Inflammatory macrophage (primary cell): Measurements from ENCODE around the gene PRR12.
A peak's percentile ranks its signal among the peaks of the same experiment; 100 is the strongest.

Source experiments
- DNase-seq, 2 donors: peaks; one replicate each; pipeline ENCODE4 v3.0.0-alpha.2; 2020 to 2022

PRR12 gene

DNA sequence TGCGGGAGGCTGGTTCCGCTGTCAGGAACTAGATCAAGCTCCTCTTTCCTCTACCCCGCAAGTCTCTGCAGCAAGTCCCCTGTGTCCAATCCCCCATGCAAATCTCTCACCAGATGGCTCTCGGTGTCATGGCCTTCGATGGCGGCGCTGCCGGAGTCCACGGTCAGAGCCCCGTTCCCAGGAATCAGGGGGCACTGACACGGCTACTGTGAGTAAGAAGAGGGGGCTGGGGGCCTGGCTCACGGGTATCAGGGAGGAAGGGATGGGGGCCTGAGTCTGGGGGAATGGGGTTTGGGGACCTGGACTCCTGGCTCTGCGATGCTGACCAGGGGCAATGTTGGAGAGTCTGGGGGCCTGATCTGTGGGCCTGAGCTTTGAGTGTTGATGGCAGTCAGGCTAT is 55.0 kb downstream of the PRR12 start:
- no peak for DNase-seq

- DNase-seq, result no peak
Measured at GRCh38 chr19:49646586-49646985, 55.6 kb downstream of the PRR12 start.

DNA sequence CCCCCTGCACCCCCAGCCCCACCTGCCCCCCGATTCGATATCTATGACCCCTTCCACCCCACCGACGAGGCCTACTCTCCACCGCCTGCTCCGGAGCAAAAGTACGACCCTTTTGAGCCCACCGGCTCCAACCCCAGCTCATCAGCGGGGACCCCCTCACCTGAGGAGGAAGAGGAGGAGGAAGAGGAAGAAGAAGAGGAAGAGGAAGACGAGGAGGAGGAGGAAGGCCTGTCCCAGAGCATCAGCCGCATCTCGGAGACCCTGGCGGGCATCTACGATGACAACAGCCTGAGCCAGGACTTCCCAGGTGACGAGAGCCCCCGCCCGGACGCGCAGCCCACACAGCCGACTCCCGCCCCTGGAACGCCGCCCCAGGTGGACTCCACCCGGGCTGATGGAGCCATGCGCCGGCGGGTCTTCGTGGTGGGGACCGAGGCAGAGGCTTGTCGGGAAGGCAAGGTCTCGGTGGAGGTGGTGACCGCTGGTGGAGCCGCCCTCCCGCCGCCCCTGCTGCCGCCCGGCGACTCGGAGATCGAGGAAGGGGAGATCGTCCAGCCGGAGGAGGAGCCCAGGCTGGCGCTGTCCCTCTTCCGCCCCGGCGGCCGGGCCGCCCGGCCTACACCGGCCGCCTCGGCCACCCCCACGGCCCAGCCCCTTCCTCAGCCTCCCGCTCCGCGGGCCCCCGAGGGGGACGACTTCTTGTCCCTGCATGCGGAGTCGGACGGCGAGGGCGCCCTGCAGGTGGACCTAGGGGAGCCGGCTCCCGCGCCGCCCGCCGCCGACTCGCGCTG is 60.2 kb downstream of the PRR12 start:
- no peak for DNase-seq

DNA sequence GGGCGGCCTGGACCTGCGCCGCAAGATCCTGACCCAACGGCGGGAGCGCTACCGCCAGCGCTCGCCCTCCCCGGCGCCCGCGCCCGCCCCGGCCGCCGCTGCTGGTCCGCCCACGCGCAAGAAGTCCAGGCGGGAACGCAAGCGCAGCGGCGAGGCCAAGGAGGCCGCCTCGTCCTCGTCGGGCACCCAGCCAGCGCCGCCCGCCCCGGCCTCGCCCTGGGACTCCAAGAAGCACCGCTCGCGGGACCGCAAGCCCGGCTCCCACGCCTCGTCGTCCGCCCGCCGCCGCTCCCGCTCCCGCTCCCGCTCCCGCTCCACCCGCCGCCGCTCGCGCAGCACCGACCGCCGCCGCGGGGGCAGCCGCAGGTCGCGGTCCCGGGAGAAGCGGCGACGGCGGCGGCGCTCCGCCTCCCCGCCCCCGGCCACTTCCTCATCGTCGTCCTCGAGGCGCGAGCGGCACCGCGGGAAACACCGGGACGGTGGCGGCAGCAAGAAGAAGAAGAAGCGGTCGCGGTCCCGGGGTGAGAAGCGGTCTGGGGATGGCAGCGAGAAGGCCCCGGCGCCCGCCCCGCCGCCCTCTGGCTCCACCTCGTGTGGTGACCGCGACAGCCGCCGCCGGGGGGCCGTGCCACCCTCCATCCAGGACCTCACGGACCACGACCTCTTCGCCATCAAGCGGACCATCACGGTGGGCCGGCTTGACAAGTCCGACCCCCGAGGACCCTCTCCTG is 61.0 kb downstream of the PRR12 start:
- no peak for DNase-seq

GRCh38 chr19:49652551-49653465 is 61.8 kb downstream of the PRR12 start:
- DNase-seq, result no peak

DNA sequence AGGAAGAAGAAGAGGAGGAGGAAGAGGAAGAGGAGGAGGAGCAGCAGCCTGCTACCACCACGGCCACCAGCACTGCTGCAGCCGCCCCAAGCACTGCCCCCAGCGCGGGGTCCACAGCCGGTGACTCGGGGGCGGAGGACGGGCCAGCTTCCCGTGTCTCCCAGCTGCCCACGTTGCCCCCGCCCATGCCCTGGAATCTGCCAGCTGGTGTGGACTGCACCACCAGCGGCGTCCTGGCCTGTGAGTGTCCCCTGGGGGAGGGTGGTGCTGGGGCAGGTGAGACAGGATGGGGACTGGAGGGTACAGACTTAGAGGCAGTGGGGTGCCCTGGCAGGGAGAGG is 62.5 kb downstream of the PRR12 start:
- no peak for DNase-seq

GRCh38 chr19:49654581-49654980 is 63.6 kb downstream of the PRR12 start:
- DNase-seq, result no peak

DNA sequence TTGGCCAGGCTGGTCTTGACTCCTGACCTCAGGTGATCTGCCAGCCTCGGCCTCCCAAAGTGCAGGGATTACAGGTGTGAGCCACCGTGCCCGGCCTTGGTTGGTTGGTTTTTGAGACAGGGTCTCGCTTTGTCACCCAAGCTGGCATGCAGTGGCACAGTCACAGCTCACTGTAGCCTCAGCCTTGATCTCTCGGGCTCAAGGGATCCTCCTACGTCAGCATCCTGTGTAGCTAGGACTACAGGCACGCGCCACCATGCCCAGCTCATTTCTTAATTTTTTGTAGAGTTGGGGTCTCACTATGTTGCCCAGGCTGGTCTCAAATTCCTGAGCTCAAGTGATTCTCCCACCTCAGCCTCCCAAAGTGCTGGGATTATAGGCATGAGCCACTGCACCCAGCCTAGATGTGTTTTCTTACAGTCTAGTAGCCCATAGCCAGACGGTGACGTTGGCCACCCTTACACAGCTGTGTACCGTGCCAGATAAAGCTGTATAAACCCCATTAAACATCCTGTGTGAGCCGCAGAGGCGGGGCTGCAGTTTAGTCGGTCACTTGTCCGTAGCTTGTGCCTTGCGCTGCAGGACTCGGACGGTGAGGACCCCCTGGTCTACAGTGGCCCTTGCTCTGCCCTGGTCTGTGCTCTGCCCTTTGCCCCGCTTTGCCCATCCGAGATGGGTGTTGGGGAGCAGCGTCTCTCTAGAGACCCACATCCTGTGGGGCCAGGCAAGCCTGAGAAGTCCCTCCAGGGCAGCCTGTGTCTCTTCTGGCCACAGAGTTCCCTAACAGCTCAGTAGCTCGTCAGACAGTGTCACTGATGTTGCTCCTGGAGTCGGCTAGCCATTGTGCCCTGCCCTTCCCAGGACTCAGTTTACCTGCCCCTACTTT is 64.8 kb downstream of the PRR12 start:
- no peak for DNase-seq

DNA sequence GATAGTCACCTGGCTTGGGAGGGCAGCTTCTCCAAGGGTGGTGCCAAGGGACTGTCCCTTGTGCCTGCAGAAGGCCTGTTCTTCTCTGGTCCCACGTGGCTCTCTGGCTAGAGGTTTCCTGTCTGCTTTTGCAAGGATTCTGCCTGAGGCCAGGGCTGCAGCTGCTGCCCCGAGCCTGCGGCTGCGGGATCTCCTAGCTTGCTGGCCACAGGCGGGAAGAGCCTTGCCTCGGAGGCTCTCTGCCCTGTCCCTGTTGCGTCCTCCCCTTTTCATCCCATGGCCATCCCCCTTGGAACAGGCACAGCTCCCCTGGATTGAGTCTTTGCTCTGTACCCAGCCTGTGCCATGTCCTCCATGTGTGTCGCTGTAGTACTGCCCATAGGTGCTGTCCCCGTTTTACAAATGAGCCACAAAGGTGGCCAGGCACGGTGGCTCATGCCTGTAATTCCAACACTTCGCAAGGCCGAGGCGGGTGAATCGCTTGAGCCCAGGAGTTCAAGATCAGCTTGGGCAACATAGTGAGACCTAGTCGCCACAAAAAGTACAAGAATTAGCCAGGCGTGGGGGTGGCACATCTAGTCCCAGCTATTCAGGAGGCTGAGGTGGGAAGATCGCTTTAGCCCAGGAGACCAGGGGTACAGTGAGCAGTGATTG is 65.6 kb downstream of the PRR12 start:
- DNase-seq, result no peak

- DNase-seq, result no peak
Measured at GRCh38 chr19:49657493-49658138, 66.6 kb downstream of the PRR12 start.

- DNase-seq, result no peak
Measured at GRCh38 chr19:49658139-49658517, 67.1 kb downstream of the PRR12 start.

DNA sequence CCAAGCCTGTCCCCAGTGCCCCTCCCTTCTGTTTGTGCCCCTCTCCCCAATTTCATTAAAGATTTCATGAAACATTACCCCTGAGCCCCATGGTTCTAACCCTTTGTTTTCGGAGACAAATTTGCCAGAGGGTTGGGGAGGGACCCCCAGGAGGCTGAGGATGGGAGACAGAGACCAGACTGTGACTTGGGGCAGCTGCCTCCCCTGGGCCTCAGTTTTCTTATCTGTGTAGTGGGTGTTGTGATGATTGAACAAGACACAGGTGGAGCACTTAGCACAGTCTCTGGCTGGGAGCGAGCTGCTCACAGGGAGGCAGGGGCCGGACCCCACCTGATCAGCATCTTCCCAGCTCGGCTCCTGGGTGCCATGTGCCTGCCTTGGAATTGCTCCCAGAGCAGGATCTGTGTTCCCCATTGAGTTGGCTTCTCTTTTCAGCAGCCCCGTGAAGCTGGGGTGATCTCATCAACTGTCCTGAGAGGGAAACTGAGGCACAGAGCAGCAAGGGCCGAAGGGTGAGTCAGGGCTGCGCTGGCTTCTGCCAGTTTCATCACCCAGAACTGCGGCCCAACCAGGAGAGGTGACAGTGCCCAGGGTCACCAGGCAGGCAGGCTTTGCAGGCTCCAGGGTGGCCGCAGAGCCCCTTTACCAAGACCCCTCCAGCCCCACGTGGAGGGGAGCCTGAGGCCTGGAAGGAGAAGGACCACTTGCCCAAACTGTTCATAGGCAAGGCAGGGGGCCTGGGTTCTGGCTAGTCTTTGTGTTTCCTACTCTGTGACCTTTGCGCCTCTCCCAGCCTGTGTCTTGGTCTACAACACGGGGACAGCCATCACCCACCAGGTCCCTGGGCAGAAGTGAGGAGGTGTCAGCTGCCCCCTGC is 67.8 kb downstream of the PRR12 start:
- no peak for DNase-seq

DNA sequence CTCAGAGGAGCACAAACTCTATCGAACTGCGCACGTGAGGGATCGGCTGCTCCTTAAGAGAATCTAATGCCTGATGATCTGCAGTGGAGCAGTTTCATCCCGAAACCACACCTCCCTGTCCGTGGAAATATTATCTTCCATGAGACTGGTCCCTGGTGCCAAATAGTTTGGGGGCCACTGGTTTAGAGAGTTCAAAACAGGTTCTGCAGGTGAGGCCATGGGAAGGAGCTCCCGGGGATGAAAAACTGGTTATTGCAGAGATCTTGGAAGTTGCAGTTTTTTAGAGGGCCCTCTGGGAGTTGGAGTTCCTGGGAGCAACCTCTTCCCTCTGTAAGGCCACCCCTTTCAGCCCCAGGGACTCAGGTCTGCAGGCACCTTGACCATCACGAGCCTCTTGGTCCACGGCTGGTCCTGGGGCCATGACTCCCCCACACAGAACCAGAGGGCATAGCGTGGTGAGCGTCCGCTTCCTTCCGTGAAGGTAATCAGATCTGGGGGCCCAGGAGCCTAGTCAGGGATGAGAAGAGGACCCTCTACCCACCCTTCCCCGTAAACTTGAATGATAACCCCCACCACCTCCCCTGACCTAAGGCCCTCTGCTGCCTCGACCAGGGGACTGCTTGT is 69.5 kb downstream of the PRR12 start:
- DNase-seq, result no peak

DNA sequence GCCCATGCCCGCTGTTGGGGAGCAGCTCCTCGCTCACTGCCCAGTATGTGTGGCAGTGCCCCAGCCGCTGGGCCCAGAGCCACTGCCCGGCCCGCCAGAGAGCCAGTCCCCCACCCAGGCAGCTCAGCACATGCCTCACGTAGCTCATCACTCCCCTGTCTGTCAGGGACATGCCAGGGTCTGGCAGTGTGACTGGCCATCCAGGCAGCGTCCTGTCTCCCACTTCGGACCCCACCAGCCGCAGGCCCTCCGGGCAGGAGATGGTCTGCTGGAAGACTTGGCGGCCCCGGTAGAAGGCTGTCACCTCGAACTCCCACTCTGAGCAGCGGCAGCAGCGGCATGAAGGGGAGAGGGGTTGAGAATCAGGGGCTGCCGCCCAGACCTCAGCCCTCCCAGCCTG is 71.0 kb downstream of the PRR12 start:
- DNase-seq, result no peak

DNA sequence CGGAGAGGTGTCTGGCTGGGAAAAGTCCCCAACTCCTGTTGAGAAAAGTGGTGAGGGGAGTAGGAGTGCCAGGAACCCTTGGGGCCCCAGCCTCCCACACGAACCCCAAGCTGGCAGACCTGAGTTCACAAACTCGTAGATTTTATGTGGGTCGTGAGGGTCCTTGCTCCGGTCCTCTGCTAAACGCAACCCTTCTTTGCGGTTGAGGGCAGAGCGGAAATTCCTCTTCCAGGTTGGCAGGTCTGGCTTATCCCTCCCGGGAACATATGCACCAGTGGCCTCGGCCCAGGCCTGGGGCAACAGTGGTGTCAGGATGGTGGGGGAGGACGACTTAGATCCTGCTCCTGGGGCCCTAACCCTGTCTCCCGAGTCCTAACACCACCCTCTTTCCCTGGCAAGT is 72.2 kb downstream of the PRR12 start:
- no peak for DNase-seq

DNA sequence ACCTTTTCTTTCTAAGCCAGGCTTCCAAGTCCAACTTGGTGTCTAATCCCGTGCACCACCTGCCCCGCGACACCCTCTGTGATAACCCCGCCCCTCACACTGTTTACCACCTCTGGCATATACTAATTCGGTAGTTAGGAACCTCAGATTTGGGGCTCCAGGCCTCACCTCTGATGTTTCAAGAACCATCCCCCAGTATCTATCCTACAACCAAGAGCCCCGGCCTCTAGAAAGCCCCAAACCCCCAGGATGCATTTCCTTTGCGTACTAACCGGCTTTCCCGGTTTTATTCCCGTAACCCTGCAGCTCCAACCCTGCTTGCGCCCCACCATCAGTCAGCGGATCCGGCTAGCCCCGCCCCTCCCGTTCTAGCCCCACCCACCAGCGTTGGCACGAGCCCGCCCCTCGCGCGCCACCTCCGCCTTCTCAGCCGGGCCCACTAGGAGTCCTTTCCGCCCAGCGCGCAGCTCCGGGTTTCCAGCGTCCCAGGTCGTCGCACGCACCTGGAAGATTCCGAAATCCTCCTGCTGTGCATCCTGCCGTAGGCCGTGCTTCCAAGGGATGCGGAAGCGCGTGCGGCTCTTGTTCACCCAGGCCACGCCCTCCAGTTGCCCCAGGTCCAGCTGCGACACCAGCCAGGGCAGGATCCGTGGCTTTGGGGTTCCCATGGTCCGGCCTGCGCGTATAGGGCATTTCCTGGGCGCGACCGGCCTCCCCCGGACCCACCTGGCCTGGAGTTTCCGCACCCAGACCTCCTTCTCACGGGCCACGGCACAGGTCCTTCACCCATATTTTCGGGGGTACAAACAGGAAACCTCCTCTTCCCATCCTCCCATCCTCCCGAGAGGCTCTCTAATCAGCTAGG is 73.4 kb downstream of the PRR12 start:
- peak; percentile 71 to 75 for DNase-seq

DNA sequence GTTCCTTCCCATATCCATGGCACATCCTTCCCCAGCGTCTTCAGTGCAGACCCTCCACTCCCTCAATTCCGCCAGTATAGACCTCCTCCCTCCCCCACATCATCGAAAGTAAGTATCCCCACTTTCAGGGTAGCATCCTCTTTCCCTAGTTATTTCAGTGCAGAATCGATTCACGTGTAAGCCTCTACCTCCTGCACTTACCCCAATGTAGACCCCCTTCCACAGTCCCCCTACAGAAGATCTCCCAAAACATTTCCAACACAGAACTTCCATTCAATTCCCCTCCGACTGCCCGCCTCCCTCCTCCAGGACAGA is 74.0 kb downstream of the PRR12 start:
- DNase-seq, result no peak

- DNase-seq, result peak; percentile 98
Measured at GRCh38 chr19:49665351-49666119, 74.6 kb downstream of the PRR12 start, which contains the start of the genes BCL2L12 and IRF3. Gene BCL2L12, plus strand, starts transcription at chr19:49665933. Its CDS starts 760 bp downstream, at chr19:49666693. Gene IRF3, minus strand, starts transcription at chr19:49665857. Its CDS starts 1,019 bp downstream, at chr19:49664838.
